H1 (cell line): ENCODE results near the gene CIPC. TPM values are rescaled to one million over a fixed set of nuclear protein-coding genes. Genes with fewer than 3 reads are reported as not detected.

Experiments
- CTCF ChIA-PET: fragments of 300-600 bp; sonication (Branson Sonifier 250); formaldehyde crosslinking; loops from one replicate; lab custom pipeline; 2021; ENCODE audit not compliant: partially characterized antibody; lab: Charles Lee
- POLR2A ChIA-PET: fragments of 300-600 bp; sonication (Branson Sonifier 250); formaldehyde crosslinking; loops from one replicate; lab custom pipeline; 2021; ENCODE audit warnings: inconsistent platforms; ENCODE audit not compliant: partially characterized antibody; lab: Charles Lee
- DNase-seq, 2 experiments: peaks; one replicate each; pipeline versions ENCODE4 v3.0.0 to v3.0.0-alpha.2; 2010 to 2022; ENCODE audit warnings: low spot score in 2 of 2, low read depth in 1 of 2, mixed read lengths in 1 of 2
- FAIRE-seq: peaks from 2 replicates; lab custom pipeline; 2011; peaks lifted over from hg19 to GRCh38; lab: Jason Lieb, UNC
- H2AFZ ChIP-seq: 2 replicates; pipeline ENCODE4 v1.8.1; 2012; ENCODE audit warnings: low read length, inconsistent platforms
- H2AK5ac ChIP-seq: 2 replicates; pipeline ENCODE4 v1.6.1; 2013; ENCODE audit warnings: low read depth, low read length
- H2BK120ac ChIP-seq: replicated peaks from 2 replicates; pipeline ENCODE3; 2013; ENCODE audit warnings: low read depth, low read length, inconsistent platforms
- H2BK12ac ChIP-seq: 2 replicates; pipeline ENCODE4 v1.6.1; 2013; ENCODE audit warnings: low read depth, low read length
- H2BK15ac ChIP-seq: 2 replicates; pipeline ENCODE4 v1.6.1; 2013; ENCODE audit warnings: low read length
- H2BK20ac ChIP-seq: 2 replicates; pipeline ENCODE4 v1.6.1; 2013; ENCODE audit warnings: low read length
- H2BK5ac ChIP-seq: 2 replicates; pipeline ENCODE4 v1.6.1; 2013; ENCODE audit warnings: low read depth, low read length
- H3K14ac ChIP-seq: 2 replicates; pipeline ENCODE4 v1.6.1; 2013; ENCODE audit warnings: inconsistent platforms; ENCODE audit not compliant: insufficient read length
- H3K18ac ChIP-seq: 2 replicates; pipeline ENCODE4 v1.6.1; 2013; ENCODE audit warnings: low read length; ENCODE audit errors: extremely low read depth
- H3K23ac ChIP-seq: 2 replicates; pipeline ENCODE4 v1.6.1; 2013; ENCODE audit warnings: inconsistent platforms; ENCODE audit not compliant: insufficient read length
- H3K23me2 ChIP-seq: 2 replicates; pipeline ENCODE4 v1.6.1; 2013; ENCODE audit warnings: low read depth, low read length
- H3K27ac ChIP-seq: 2 replicates; pipeline ENCODE4 v1.6.1; 2011; ENCODE audit warnings: low read depth, low read length, inconsistent platforms
- H3K27me3 ChIP-seq, 4 experiments: replicated peaks in 1 of 4; 1 replicate in 1 of 4; 2 replicates in 3 of 4; pipeline versions ENCODE4 v1.6.1 to v1.8.1; 2011 to 2013; ENCODE audit warnings: low read length in 3 of 4, mild to moderate bottlenecking in 3 of 4, inconsistent platforms in 2 of 4, mixed read lengths in 2 of 4, moderate library complexity in 1 of 4; ENCODE audit not compliant: control insufficient read depth in 3 of 4, insufficient read depth in 3 of 4; ENCODE audit errors: extremely low read depth in 1 of 4
- H3K36me3 ChIP-seq, 4 experiments: 2 replicates each; pipeline versions ENCODE4 v1.6.1 to v1.8.1; 2011 to 2013; ENCODE audit warnings: mild to moderate bottlenecking in 4 of 4, low read length in 3 of 4, moderate library complexity in 2 of 4, control low read depth in 1 of 4, inconsistent platforms in 1 of 4; ENCODE audit not compliant: insufficient read depth in 4 of 4, control insufficient read depth in 2 of 4
- H3K4ac ChIP-seq: replicated peaks from 2 replicates; pipeline ENCODE3; 2013; ENCODE audit warnings: low read length, low read depth, mixed read lengths, inconsistent platforms; ENCODE audit not compliant: insufficient read length
- H3K4me1 ChIP-seq, 4 experiments: replicated peaks in 1 of 4; 1 replicate in 1 of 4; 2 replicates in 3 of 4; pipeline versions ENCODE4 v1.6.1 to v1.8.1; 2011 to 2013; ENCODE audit warnings: low read length in 3 of 4, inconsistent platforms in 2 of 4, mixed read lengths in 1 of 4; ENCODE audit not compliant: insufficient read depth in 4 of 4, control insufficient read depth in 3 of 4
- H3K4me2 ChIP-seq, 2 experiments: 2 replicates each; pipeline versions ENCODE4 v1.6.1 to v1.8.1; 2011 to 2013; ENCODE audit warnings: low read depth in 2 of 2, low read length in 2 of 2, control low read depth in 1 of 2, inconsistent platforms in 1 of 2, mild to moderate bottlenecking in 1 of 2; ENCODE audit not compliant: insufficient read depth in 1 of 2
- H3K4me3 ChIP-seq, 4 experiments: fragments of 200-600, 300-600 bp in 1 of 4; sonication (generic), shearing (Covaris generic), sonication (Bioruptor Twin) in 1 of 4; 2 replicates each; pipeline versions ENCODE4 v1.5.1 to v1.8.1; 2011 to 2016; ENCODE audit warnings: low read length in 4 of 4, low read depth in 3 of 4, control low read depth in 2 of 4, inconsistent platforms in 2 of 4, mild to moderate bottlenecking in 2 of 4, mixed read lengths in 1 of 4, moderate library complexity in 1 of 4; ENCODE audit not compliant: insufficient read depth in 2 of 4; ENCODE audit errors: extremely low read depth in 1 of 4
- H3K56ac ChIP-seq: replicated peaks from 2 replicates; pipeline ENCODE3; 2013; ENCODE audit warnings: low read depth, mild to moderate bottlenecking, mixed read lengths, low read length, inconsistent platforms; ENCODE audit not compliant: insufficient read length
- H3K79me1 ChIP-seq: 2 replicates; pipeline ENCODE4 v1.6.1; 2013; ENCODE audit warnings: low read depth, low read length, control low read depth
- H3K79me2 ChIP-seq, 2 experiments: 2 replicates each; pipeline versions ENCODE4 v1.6.1 to v1.8.1; 2012 to 2013; ENCODE audit warnings: low read length in 2 of 2, mild to moderate bottlenecking in 2 of 2, inconsistent platforms in 1 of 2; ENCODE audit not compliant: insufficient read depth in 2 of 2, control insufficient read depth in 1 of 2
- H3K9ac ChIP-seq, 4 experiments: replicated peaks in 1 of 4; 1 replicate in 1 of 4; 2 replicates in 3 of 4; pipeline versions ENCODE4 v1.6.1 to v1.8.1; 2011 to 2013; ENCODE audit warnings: low read depth in 3 of 4, low read length in 3 of 4, control low read depth in 2 of 4, mild to moderate bottlenecking in 2 of 4, moderate library complexity in 2 of 4, inconsistent platforms in 1 of 4; ENCODE audit errors: extremely low read depth in 1 of 4
- H3K9me3 ChIP-seq, 2 experiments: 2 replicates each; pipeline versions ENCODE4 v1.6.1 to v1.8.1; 2012 to 2013; ENCODE audit warnings: mild to moderate bottlenecking in 2 of 2, moderate library complexity in 2 of 2, control low read depth in 1 of 2, inconsistent platforms in 1 of 2, low read depth in 1 of 2, low read length in 1 of 2, mixed read lengths in 1 of 2; ENCODE audit not compliant: insufficient read depth in 2 of 2
- H4K20me1 ChIP-seq, 2 experiments: replicated peaks in 1 of 2; 2 replicates each; pipeline versions ENCODE3 to v1.8.1; 2011 to 2013; ENCODE audit warnings: inconsistent platforms in 2 of 2, low read length in 2 of 2, mild to moderate bottlenecking in 1 of 2; ENCODE audit not compliant: insufficient read depth in 2 of 2, control insufficient read depth in 1 of 2
- H4K5ac ChIP-seq: 2 replicates; pipeline ENCODE4 v1.6.1; 2013; ENCODE audit warnings: low read length, low read depth, mixed read lengths, inconsistent platforms; ENCODE audit not compliant: insufficient read length
- H4K8ac ChIP-seq: 2 replicates; pipeline ENCODE4 v1.8.0; 2013; ENCODE audit warnings: mild to moderate bottlenecking, moderate library complexity, low read length, inconsistent platforms; ENCODE audit not compliant: insufficient read depth; ENCODE audit errors: extremely low read depth
- H4K91ac ChIP-seq: replicated peaks from 2 replicates; pipeline ENCODE3; 2013; ENCODE audit warnings: low read length, mixed read lengths, inconsistent platforms; ENCODE audit not compliant: insufficient read length
- KDM4A ChIP-seq: IDR thresholded peaks from one replicate; pipeline ENCODE4 v1.7.1; 2012; ENCODE audit warnings: low read depth, mild to moderate bottlenecking, moderate library complexity, low read length, inconsistent platforms; ENCODE audit not compliant: severe bottlenecking
- WGBS, 2 experiments: shearing (Covaris generic) in 1 of 2; methylation state at CpG; one replicate each; pipeline versions ENCODE4 v1.1.6 to v1.1.7; 2013 to 2015; ENCODE audit warnings: low lambda C conversion rate in 2 of 2, mixed read lengths in 2 of 2, inconsistent platforms in 1 of 2, low coverage in 1 of 2, missing lambda C conversion rate in 1 of 2; ENCODE audit not compliant: insufficient replicate concordance in 2 of 2, insufficient coverage in 1 of 2, insufficient read length in 1 of 2; ENCODE audit errors: extremely low coverage in 1 of 2, missing lambda C conversion rate in 1 of 2; 5-methylcytosine and 5-hydroxymethylcytosine counted together
- polyA plus RNA-seq, 7 experiments: library from polyadenylated mRNA; depleted of rRNA in 3 of 7; stranded (reverse) in 5 of 7; unstranded in 2 of 7; fragments of >200 nt in 5 of 7; fragments of 200-250 nt in 2 of 7; gene quantifications; 1 replicate in 5 of 7; 2 replicates in 1 of 7; 4 replicates in 1 of 7; pipeline versions ENCODE4 v1.2.1 to v1.2.3, GENCODE V29; 2011 to 2013; ENCODE audit warnings: missing spikeins in 2 of 7, mixed read lengths in 2 of 7
- total RNA-seq: library from RNA; stranded (reverse); fragmentation: NEBNext Ultra II Directional; extraction: Animal tissue kit (Norgen Biotek cat#: 25700); gene quantifications from 2 replicates; pipeline ENCODE4 v1.2.1, GENCODE V29; 2021
- TF ChIP-seq, protein P1 (sequence below): IDR thresholded peaks from 2 replicates; pipeline ENCODE4 v1.6.1; 2011; ENCODE audit warnings: low read depth, mild to moderate bottlenecking, low read length; ENCODE audit not compliant: insufficient read depth

Gene CIPC
- total and polyA plus RNA-seq, 2 of the 8 experiments (the other 6 are each of a cell fraction or from before 2014, with no cell fraction given), result 13.9 to 32.7 TPM

DNA sequence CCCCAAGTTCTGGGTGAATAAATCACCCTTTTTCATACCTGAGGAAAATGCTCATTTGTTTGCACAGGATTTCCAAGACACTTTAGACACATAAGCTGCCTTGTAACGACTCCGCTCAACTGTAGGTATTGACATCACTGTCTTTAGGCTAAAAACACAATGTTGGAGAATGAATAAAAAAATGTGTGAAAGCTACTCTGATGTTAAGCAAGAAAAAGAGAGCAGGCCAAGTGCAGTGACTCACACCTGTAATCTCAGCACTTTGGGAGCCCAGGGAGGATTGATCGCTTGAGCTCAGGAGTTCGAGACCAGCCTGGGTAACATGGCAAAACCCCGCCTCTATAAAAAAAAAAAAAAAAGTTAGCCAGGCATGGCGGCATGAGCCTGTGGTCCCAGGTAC lies 11.1 kb upstream of the CIPC start:
- Histone ChIP-seq H3K14ac (no peak overlapping the region), H3K23ac (no peak overlapping the region), H4K5ac (no peak overlapping the region), H2BK20ac (no peak overlapping the region), H3K4me1 (peaks cover 10 to 30% (median 19%) of the 10 kb centered on the region in 4 experiments), H4K20me1 (no peaks in the 10 kb centered on the region), H3K9ac (no peak overlapping the region; a peak in 1 of 7 replicates), H3K4me2 (no peak overlapping the region), H2BK12ac (peak overlapping the region; percentile 99; the same call in 1 of the 2 replicates), H3K4ac (no peak overlapping the region), H3K27me3 (no peaks in the 10 kb centered on the region), H3K36me3 (no peaks in the 10 kb centered on the region), H3K23me2 (no peaks in the 10 kb centered on the region), H3K79me1 (no peaks in the 10 kb centered on the region), H2BK120ac (no peak overlapping the region), H2BK5ac (no peak overlapping the region), H3K56ac (no peak overlapping the region), H3K4me3 (no peak overlapping the region), H2AK5ac (peak overlapping the region; percentile 98; the same call in 1 of the 2 replicates), H3K9me3 (peaks cover 10 to 11% of the 10 kb centered on the region in 2 experiments), H3K18ac (no peak overlapping the region; the same call in 1 of the 2 replicates), H4K91ac (no peak overlapping the region), H2BK15ac (no peak overlapping the region), H4K8ac (no peak overlapping the region), H2AFZ (no peak overlapping the region), H3K79me2 (no peaks in the 10 kb centered on the region), H3K27ac (peak overlapping the region; percentile 54)
- FAIRE-seq (no peak), DNase-seq (no peak)
- WGBS, 2 experiments, result 85% methylated on average over 4 of the region's 6 CpGs; no CpG with 5 or more reads in 1 of the 2 experiments
- no peak for TF ChIP-seq KDM4A
- TF ChIP-seq, protein P1, sequence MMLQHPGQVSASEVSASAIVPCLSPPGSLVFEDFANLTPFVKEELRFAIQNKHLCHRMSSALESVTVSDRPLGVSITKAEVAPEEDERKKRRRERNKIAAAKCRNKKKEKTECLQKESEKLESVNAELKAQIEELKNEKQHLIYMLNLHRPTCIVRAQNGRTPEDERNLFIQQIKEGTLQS, result no peak
- ChIA-PET CTCF (interaction anchor here (0.7 to 56.8 kb wide), 9 partner anchors 9 to 302 kb away, joined by 3 to 1490 read pairs (median 10); partner anchors contain the start of gene ZDHHC22), POLR2A (interaction anchor here (0.6 to 5.7 kb wide), 11 partner anchors 8 to 235 kb away, joined by 3 to 45 read pairs (median 4); no protein-coding TSS in a partner anchor)
